Stimulated activated CD8-positive, alpha-beta memory T cell treated with anti-CD3 and anti-CD28 coated beads, Interleukin-7, amount 100 ng/mL, for 4 hours (primary cell): Measurements from ENCODE around the gene KLHL30.
"Not testable (repeated sequence)": the region's sequence is repeated elsewhere in the genome, so short reads cannot be mapped to it uniquely, and the experiment has no call there.

Source experiments
- DNase-seq, 2 donors: peaks; one replicate each; pipeline ENCODE4 v3.0.0-alpha.2; 2020; ENCODE audit warnings: low read depth in 2 of 2

The KLHL30 gene

DNA sequence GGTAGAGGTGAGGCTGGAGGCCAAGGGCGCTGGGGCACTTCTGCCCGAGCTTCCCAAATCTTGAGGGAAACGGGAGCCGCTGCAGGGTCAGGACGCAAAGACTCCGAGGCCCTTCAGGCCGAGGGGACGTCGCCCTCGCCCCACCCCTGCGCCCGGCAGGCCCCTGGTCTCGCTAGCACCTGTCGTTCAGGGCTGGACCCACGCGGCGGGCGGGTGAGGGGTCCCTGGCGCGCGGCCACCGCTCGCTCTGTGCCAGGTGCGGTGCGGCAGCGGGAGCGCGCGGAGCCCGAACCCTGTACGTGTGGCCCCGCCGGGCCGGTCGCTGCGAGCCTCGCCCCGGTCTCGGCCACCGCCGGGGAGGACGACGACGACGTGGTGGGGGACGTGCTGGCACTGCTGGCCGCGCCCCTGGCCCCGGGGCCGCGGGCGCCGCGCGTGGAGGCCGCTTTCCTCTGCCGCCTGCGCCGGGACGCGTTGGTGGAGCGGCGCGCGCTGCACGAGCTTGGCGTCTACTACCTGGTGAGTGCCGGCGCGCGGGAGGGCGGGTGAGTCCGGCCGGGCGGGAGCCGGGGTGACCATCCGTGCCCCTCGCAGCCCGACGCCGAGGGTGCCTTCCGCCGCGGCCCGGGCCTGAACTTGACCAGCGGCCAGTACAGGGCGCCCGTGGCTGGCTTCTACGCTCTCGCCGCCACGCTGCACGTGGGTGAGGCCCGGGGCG is 25.2 kb downstream of the KLHL30 start:
- no peak for DNase-seq

DNA sequence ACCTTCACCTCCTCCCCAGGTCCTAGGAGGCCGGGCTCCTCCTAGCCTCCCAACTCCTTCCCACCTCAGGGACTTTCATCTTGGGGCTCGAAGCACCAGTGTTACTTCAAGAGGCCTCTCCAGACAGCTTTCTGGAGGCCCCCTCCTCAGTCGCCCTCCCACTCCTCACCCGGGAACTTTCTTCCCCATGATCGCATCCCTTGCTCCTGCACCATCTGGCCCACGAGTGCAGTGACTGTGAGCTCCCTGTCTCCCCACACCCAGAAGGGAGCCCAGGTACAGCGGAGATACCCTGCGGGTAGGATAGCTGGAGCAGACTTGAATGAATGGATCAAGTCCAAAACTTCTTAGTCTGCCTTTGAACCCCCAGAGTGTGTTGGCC is 26.4 kb downstream of the KLHL30 start:
- no peak for DNase-seq

DNA sequence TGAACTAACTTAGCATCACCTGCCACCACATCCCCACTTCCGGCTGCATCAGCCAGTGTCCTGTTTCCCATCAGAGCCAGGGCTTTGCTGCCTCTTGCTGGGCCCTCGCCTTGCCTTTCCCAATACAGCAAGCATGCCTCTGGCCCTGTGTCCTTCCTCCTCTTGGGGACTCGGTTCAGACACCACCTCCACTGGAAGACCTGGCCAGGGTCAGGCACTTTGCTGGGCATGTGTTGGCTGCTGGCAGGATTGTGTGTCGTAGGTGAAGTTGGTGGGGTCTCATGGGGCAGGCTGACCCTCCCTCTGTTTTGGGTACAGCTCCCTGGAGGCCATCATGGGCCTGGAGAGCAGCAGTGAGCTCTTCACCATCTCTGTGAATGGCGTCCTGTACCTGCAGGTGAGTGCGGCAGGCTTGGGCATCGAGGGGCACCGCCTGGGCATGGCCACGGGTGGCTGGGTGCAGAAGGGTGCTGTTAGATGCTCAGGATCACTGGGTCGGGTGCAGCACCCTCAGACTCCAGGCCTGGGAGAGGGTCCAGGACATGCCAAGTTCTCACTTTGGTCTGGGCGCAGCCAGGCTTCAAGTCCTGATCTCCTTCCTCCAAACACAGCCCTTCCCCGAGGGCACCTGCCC is 26.9 kb downstream of the KLHL30 start:
- no peak for DNase-seq

DNA sequence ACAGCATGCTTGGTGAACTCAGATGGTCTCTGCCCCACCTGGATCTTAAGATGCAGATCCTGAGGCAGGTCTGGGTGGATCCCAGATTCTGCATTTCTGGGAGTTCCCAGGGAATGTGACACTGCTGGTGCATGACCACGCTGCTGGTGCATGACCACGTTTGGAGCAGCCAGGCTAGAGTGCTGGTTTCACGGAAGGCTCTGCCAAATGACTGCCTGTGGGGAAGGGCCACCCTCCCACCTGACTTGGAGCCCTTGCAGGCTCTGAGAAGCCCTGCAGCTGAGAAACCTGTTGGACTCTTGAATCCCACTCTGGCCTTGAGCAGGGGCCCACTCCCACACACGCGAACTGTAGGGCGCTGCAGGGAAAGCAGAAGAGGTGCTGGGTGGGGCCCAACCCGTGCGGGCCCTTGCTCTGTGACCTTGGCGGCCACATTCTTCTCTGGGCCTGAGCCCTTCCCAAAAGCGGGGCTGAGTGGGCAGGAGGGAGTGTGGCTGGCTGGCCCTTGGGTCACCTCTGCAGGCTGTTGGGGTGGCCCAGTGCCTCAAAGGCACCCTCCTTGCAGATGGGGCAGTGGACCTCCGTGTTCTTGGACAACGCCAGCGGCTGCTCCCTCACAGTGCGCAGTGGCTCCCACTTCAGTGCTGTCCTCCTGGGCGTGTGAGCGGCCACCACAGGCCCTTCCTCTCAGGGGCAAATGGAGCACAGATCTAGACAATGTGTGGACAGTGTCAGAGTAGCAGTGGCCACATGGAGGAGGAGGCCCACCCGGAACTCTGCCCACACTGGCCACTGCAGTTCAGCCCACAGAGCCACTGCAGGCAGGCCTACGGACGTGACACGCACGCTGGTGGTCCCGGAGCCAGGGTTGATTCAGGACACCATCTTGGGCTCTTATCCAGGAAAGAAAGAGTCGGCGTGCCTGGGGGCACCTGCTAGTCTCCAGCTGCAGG is 28.2 kb downstream of the KLHL30 start:
- DNase-seq, result no peak

DNA sequence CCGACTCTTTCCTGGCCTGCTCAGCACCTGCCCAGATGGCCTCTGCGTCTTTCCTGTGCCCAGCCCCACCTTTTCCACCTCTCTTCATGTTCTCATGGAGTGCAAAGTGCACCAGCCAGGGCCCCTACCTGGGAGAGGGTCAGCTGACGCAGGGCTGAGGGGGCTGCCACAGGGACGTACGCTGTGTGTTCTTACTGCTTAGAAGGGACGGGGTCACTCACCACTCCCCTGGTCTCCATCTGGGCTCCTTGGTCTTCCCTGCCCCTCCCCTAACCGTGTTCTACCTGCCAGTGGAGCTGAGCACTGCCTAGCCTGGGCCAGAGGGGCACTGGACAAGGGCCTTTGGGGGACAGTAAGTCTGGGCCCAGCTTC is 28.9 kb downstream of the KLHL30 start:
- DNase-seq, result no peak

DNA sequence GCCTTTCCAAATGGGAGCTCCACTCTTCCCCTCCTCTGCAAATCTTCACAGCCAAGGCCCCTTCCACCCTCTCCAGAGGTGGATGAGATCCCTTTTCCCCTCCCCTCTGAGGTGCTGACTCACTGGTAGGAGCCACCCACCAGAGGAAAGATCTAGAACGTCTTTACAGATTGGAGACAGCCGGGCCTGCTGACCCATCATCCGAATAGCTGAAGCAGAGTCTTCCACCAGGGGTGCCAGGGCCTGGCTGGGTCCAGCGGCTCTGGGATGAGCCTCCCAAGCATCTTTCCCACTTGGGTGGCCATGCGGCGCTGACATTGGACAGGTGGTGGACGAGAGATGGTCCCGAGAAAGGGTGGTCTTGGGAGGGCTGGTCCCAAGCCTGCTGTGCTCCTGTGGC is 29.3 kb downstream of the KLHL30 start:
- DNase-seq, result no peak

DNA sequence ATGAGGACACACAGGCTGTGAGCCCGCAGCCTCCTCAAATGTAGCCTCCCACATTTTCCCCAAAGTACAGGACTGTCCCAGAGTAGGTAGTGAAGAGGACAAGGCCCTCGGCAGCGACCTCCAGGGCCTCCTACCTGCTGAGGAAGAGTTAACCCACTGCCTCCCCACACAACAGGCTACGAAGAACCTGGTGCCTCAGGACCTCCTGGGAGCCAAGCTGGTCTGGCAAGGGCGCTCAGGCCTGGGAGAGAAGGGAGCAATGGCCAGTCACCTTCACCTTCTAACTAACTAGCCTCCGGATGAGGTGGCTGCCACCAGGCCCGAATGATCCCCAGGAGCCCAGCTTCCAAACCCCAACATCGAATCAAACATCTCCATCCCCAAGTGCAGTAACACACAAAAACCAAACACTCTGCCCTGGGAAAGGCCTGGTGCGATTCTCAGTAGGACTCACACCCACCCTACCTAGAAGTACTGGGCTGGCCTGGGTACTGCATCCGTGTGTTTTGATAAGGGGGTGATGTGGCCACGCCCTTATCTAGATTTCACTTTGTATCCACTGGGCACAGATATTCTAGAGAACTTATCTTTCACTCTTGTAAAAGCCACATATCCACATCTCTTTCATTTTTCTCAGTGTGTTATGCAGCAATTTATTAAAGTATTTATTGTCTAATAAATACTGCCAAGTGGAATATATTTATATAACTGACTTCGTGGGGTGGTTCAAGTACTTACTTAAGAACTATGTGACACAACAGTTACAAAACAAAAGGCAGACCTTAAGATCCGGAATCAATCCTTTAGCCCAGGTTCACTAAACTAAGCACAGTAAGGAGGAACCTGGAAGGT is 30.0 kb downstream of the KLHL30 start:
- no peak for DNase-seq

DNA sequence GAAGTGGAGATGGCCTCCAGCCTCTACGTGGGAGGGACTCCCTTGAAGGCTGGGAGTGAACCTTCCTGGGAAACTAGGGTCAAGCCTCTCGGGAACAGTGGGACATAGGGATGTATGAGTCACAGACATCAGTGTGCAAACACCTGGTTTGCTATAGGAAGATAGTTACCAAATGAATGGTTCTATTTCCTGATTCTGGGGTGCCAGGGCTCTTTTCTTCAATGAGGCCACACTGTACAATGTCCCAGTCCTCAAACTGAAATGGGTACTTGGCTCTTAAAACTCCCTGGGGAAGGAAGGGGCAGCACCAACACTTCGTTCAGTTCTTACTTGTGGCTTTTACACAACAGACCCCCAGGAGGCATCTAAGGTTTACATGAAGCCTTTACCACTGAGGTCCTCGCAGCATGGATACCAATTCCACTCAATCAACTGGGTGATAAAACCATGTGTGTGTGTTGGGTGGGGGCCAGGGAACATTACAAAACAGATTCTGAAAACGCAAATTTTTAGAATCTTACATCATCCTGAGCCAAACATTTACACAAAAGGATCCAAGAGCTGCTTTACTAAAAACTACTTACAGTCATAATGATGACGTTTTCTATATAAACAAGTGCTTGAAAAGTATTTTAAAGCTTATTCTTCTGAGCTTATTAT is 30.7 kb downstream of the KLHL30 start:
- DNase-seq, result no peak

DNA sequence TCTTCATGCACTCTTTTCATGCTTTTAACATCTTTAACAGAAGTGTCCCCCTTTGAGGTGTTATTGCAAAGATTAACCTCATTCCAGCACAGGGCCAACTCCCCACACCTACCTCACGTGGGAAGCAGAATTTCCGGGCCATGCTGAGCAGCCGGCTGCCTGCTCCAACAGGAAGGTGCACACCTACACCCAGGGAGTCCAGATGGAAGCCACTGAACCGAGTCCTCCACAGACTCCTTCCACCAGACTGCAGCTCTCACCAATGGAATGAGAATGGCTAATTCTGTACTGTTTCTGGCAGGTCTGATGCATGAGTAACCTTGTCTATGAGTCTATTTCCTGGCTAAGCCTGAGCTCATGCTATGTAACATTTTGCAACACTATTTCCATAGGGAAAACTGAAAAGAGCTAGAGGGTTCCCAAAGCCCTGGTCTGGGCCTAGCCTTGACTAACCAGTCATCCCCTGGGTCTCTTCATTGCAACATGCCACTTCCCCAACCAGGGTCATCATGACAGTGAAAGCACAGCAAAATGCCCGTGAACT is 31.3 kb downstream of the KLHL30 start:
- DNase-seq, result no peak

DNA sequence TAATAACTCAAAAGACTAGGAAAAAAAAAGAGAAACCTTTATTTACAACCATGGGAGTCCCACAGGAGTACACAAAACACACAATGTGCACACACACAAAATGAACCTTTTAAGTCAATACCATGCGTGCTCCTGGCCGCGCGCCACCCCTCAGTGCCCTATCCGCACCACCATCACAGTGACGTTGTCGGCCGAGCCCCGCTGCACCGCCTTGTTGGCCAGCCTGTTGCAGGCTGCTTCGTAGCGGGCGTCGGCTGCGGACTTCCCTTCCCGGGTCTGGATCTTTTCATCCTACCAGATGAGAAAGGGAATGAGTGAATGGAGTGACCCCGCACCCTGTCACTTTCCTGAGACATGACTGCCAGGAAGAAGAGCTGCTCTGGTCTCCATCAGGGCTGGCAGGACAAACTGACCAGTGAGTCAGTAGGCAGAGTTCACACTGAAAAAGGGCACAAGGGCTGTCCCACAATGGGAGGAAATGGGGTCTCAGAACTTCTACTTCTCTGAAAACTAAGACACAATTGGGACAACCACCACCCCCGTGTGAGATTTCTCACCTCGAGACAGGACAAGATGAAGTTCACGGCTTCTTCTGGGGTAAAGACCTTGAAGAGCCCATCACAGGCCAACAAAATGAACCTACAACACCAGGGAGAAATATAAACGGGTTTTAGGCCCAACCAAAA is 32.1 kb downstream of the KLHL30 start:
- DNase-seq, result no peak

DNA sequence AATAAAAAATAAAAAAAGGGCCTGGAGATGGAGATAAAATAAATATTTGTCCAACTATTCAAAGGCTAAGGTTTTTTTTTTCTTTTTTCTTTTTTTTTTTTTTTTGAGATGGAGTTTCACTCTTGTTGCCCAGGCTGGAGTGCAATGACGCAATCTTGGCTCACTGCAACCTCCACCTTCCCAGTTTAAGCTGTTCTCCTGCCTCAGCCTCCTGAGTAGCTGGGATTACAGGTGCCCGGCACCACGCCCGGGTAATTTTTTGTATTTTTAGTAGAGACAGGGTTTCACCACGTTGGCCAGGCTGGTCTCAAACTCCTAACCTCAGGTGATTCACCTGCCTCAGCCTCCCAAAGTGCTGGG is 32.6 kb downstream of the KLHL30 start:
- not testable (repeated sequence) for DNase-seq

DNA sequence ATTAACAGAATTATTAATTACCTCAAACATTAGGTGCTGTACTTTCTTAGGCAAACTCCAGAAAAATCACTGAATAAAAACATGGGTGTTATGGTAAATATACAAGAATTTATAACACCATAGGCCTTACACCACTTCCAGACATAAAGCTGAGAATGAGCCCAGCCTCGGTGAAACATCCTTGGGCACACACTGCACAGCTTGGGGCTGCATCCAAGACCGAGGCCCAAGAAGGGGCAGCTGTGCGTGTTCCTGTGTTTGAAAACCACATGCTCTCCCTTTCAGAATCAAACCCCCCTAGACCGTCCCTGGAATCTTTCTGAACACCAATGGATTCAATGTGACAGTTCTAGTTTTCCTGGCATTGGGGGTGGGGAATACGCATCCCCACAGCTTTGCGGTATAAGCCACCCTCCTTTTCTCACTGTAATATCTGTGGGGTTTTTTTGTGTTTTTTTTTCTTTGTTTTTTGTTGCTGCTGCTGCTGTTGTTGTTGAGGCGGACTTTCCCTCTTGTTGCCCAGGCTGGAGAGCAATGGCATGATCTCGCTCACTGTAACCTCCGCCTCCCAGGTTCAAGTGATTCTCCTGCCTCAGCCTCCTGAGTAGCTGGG is 33.2 kb downstream of the KLHL30 start:
- no peak for DNase-seq

DNA sequence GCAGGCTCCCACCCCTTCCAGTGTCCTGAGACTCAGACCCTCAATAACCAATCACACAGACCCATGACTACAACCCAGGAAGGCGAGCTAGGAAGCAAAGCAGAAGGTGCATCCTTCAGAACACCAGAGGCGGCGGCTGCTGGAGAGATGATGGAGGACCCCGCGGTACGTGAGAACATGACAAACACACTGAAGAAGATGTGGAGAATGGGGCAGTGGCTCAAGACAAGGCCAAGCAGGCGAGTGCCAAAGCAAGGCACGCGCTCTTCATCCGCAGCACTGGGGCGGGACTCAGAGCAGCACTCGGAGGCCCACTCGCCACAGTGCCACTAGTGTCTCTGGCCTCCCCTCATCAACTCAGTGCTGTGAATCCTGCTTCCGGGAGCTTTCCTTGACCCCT is 34.0 kb downstream of the KLHL30 start:
- DNase-seq, result no peak

DNA sequence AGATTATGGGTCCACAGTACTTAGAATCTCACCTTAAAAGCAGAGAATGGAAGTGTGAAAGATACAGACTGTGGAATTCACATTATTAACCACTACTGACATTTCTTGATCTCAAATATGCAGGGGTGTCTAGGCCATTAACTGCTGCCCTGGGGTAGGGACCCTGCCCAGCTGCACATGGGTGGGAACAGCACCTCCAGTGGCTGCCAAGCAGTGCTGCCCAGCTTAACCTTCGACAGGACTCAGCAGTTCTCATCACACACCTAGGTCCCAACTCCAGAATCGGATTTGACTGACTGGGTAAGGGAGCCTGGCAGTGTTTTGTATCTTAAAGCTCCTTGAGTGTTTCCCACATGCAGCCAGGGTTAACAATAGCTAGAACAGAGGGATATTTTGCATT is 35.2 kb downstream of the KLHL30 start:
- no peak for DNase-seq

DNA sequence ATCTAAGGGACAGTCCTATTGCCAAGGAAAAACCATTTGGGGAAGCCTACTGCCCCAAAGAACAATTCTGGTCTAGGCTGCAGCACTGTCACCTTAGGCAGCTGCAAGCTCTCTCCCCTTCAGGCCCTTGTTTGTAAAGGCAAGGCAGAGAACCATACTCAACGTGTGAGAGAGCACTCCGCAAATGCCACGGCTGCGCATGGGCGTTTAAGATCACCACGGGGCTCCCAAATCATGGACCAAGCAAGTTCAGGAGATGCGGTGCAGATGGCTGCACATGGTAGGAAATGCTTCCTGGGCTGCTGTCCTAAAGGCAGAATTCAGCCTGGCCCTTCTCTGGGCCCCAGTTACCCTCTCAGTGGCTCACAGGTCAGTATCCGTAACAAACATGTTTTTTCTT is 35.8 kb downstream of the KLHL30 start:
- DNase-seq, result no peak

DNA sequence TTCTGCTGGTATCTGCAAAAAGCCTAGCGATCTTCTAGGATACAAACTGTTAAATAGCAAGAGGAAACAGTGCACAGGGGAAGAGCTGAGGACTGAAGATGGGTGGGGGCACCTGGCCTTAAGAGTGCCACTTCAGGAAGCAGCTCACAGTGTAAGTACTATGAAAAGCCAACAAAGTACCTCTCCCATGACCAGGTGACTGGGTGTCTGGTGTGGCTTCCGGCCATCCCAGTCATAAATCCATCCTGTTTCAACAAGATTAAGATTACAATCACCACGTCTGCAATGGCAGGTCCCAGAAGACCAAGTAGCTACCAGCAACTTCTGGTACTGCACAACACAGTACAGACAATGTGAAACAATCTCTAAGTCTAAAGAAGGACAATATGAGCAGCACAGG is 36.2 kb downstream of the KLHL30 start:
- no peak for DNase-seq

DNA sequence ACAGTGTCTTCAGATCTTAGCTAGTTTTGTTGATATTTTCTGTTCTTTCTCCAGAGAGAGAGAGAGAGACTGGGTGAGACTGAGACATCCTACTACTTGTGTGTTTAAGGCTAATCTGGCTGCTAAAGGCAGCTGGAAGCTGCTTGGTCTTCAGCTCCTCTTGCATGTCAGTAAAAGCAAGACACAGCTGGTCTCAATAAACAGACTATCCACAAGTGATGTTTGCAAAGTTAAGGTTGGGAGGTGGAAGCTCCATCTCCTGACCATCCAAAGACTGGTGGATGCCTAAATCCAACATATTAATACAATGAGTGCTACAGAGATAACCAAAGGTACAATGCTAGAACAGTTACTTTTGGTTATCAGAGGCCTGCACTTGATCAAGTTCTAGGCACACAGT is 38.1 kb downstream of the KLHL30 start:
- DNase-seq, result no peak

DNA sequence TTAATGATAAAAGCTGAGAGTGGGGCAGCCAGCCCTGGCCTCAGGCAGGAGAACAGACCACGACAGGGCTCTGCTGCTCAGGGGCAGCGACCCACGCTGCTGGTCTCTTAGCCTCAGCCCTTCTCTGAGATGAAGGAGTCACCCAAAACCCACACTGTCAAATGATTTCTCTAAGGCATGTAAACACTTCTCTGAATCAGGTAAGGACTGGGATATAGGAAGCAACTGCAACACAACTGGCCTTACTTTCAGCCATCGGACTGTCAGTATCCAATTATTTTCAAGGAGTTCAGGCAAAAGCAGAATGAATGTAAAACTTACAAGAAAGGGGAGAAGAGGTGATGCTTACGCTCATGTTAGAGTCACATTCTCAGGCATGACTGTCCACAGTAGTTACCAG is 42.1 kb downstream of the KLHL30 start:
- DNase-seq, result no peak

DNA sequence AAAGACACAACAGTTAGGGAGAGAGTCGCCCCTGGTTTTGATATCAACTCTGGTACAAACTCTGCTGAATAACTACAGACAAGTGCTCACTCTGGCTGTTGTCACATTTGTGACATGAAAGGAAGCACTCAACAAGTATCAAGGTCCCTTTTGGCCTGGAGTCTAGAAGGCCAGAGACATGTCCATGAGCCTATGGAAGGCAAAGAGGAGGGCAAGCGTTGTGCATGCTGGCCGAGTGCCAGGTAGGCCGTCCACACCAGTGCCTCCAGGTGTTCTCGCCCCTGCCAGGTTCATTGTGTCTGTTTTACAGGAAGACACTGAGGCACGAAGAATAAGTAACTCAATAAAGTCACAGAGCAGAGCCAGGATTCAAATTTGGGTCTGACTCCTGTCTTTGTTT is 43.9 kb downstream of the KLHL30 start:
- DNase-seq, result no peak

DNA sequence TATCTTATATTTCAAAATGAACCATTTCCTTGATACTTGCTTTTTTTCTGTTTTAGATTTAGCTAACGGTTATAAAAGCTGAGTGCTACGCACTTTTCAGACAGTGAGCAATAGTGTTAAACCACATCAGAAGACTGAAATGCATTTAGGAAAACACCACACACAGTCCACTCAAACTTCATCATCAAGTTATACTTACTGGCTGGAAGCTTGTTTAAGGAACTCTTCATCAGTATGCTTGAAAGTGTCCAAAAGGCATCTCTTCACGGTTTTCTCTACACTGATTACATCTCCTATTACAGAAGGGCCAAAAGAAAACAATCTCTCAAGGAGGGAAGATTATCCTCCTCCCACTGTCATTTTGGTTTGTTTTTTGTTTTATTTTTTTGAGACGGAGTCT is 45.4 kb downstream of the KLHL30 start:
- no peak for DNase-seq
